Left lung (tissue), 10 donors: ENCODE results near the gene DIAPH2. TPM values are rescaled to one million over a fixed set of nuclear protein-coding genes. Genes with fewer than 3 reads are reported as not detected.

Source experiments
- ATAC-seq: fragments of 200-7000 bp; cut with Tn5 transposase; one replicate; pipeline ENCODE4 v1.9.1; 2020; ENCODE audit warnings: moderate library complexity
- DNase-seq, 4 donors: peaks; one replicate each; pipeline ENCODE4 v3.0.0-alpha.2; 2013 to 2020
- H3K27ac ChIP-seq, 2 donors: fragments of 200-600 bp; sonication (generic) in 1 of 2; one replicate each; pipeline versions ENCODE4 v1.5.0 to v1.8.0; 2020 to 2021
- H3K27me3 ChIP-seq, 2 donors: fragments of 200-600 bp; sonication (generic) in 1 of 2; one replicate each; pipeline versions ENCODE4 v1.5.0 to v1.8.0; 2020 to 2021
- H3K36me3 ChIP-seq, 2 donors: fragments of 200-600 bp; sonication (generic) in 1 of 2; one replicate each; pipeline versions ENCODE4 v1.5.0 to v1.8.0; 2020 to 2021
- H3K4me1 ChIP-seq, 2 donors: fragments of 200-600 bp; one replicate each; pipeline ENCODE4 v1.8.0; 2021
- H3K4me3 ChIP-seq, 2 donors: fragments of 200-600 bp; sonication (generic) in 1 of 2; one replicate each; pipeline versions ENCODE4 v1.5.0 to v1.8.0; 2020 to 2021; ENCODE audit warnings: mild to moderate bottlenecking in 1 of 2
- H3K9me3 ChIP-seq, 2 donors: fragments of 200-600 bp; sonication (generic) in 1 of 2; one replicate each; pipeline versions ENCODE4 v1.5.0 to v1.8.0; 2020 to 2021
- intact Hi-C, 2 donors: fragments of 100-400 bp; cut with DNase I; formaldehyde crosslinking; loops; one replicate each; pipeline versions ENCODE4 v1.11.2 to v1.14.2; 2022
- polyA plus RNA-seq, 6 donors: library from polyadenylated mRNA; unstranded; fragments of 120-200 nt; gene quantifications; one replicate each; pipeline ENCODE4 v1.2.1, GENCODE V29; 2013; ENCODE audit not compliant: insufficient read length in 6 of 6
- total RNA-seq, 2 donors: library from RNA; stranded (reverse); fragmentation: NEBNext Ultra II Directional; extraction: Animal tissue kit (Norgen Biotek cat#: 25700); gene quantifications; one replicate each; pipeline ENCODE4 v1.2.1, GENCODE V29; 2021
- TF ChIP-seq, protein P1 (sequence below), 2 donors: fragments of 200-600 bp; sonication (generic) in 1 of 2; IDR thresholded peaks; one replicate each; pipeline versions ENCODE4 v1.5.0 to v1.8.0; 2021; ENCODE audit warnings: antibody characterized with exemption in 2 of 2
- donor health status: DM: no; HTN: yes; CAD: no.
- donor health status: DM: no; HTN: no; CAD: no.

DIAPH2 gene
- total and polyA plus RNA-seq, 8 donors, result 14.6 to 34.1 (median 16.4) TPM

- DNase-seq, result no peak
- peaks cover 0 to 3% of the 10 kb centered on the region in 2 donors for H3K36me3 ChIP-seq
- H3K4me3 ChIP-seq, result no peak overlapping the region
- H3K9me3 ChIP-seq, result no peaks in the 10 kb centered on the region
- TF ChIP-seq, protein P1, sequence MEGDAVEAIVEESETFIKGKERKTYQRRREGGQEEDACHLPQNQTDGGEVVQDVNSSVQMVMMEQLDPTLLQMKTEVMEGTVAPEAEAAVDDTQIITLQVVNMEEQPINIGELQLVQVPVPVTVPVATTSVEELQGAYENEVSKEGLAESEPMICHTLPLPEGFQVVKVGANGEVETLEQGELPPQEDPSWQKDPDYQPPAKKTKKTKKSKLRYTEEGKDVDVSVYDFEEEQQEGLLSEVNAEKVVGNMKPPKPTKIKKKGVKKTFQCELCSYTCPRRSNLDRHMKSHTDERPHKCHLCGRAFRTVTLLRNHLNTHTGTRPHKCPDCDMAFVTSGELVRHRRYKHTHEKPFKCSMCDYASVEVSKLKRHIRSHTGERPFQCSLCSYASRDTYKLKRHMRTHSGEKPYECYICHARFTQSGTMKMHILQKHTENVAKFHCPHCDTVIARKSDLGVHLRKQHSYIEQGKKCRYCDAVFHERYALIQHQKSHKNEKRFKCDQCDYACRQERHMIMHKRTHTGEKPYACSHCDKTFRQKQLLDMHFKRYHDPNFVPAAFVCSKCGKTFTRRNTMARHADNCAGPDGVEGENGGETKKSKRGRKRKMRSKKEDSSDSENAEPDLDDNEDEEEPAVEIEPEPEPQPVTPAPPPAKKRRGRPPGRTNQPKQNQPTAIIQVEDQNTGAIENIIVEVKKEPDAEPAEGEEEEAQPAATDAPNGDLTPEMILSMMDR (IDR thresholded peaks at IDR 0.05), result no peak
- H3K27me3 ChIP-seq, result no peaks in the 10 kb centered on the region
- H3K4me1 ChIP-seq, result no peaks in the 10 kb centered on the region
- ATAC-seq, result peak; percentile 73
- no peak overlapping the region for H3K27ac ChIP-seq
- intact Hi-C loops, result no loop called here
These were observed 68.1 kb downstream of the DIAPH2 start for GRCh38 chrX:96752781-96753180.

DNA sequence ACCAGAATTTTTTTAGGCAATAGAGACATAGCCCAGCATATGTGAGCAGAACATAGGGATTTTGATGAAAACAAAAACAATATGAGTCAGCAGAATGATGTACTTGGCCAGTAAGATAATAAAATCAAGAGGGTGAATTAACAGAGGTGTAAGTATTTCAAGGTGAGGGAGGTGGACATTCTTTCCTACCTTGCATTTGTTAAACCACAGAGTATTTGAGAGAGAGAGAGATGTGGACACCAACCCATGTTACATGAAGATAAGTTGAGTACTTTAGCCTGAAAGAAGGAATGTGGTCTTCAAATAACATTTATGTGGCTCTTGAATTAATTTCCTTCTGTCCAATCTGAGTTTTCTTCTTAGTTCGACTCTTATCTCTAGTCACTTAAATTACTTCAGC, 68.6 kb downstream of the DIAPH2 start:
- no peak overlapping the region for H3K4me3 ChIP-seq
- H3K36me3 ChIP-seq, result peaks cover 0 to 3% of the 10 kb centered on the region in 2 donors
- H3K27ac ChIP-seq, result no peak overlapping the region
- H3K9me3 ChIP-seq, result no peaks in the 10 kb centered on the region
- intact Hi-C loops, result no loop called here
- TF ChIP-seq, protein P1 (IDR thresholded peaks at IDR 0.05), result no peak
- DNase-seq (no peak), ATAC-seq (peak; percentile 66)
- H3K27me3 ChIP-seq, result no peaks in the 10 kb centered on the region
- no peaks in the 10 kb centered on the region for H3K4me1 ChIP-seq

DNA sequence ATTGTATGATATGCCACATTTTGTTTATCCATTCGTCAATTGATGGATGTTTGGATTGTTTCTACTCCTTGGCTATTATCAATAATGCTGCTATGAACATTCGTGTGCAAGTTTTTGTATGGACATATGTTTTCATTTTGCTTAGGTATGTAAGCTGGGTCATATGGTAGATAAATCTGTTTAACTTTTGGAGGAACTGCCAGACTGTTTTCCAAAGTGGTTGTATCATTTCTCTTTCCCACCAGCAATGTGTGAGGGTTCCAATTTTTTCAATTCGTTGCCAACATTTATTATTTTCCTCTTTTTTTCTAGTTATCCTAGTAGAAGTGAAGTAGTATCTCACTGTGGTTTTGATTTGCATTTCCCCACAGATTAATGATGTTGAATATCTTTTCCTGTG, 71.8 kb downstream of the DIAPH2 start:
- ATAC-seq, result no peak
- peaks cover 0 to 3% of the 10 kb centered on the region in 2 donors for H3K36me3 ChIP-seq
- H3K27me3 ChIP-seq, result no peaks in the 10 kb centered on the region
- H3K4me3 ChIP-seq, result no peak overlapping the region
- H3K27ac ChIP-seq, result no peak overlapping the region
- H3K4me1 ChIP-seq, result no peaks in the 10 kb centered on the region
- TF ChIP-seq, protein P1 (IDR thresholded peaks at IDR 0.05), result no peak
- intact Hi-C loops, result no loop called here
- no peaks in the 10 kb centered on the region for H3K9me3 ChIP-seq
- DNase-seq, result no peak

- no peak overlapping the region for H3K27ac ChIP-seq
- H3K9me3 ChIP-seq, result no peaks in the 10 kb centered on the region
- H3K4me1 ChIP-seq, result no peaks in the 10 kb centered on the region
- no peak for ATAC-seq
- DNase-seq, result no peak
- intact Hi-C loops, result no loop called here
- H3K4me3 ChIP-seq, result no peak overlapping the region
- H3K27me3 ChIP-seq, result no peaks in the 10 kb centered on the region
- TF ChIP-seq, protein P1 (IDR thresholded peaks at IDR 0.05), result no peak
- H3K36me3 ChIP-seq, result no peaks in the 10 kb centered on the region
These were observed 76.9 kb downstream of the DIAPH2 start for GRCh38 chrX:96761566-96761965.

- ATAC-seq (peak; percentile 62), DNase-seq (no peak)
- Histone ChIP-seq H3K27ac (no peak overlapping the region), H3K4me3 (no peak overlapping the region), H3K36me3 (no peaks in the 10 kb centered on the region), H3K27me3 (no peaks in the 10 kb centered on the region), H3K9me3 (no peaks in the 10 kb centered on the region), H3K4me1 (no peaks in the 10 kb centered on the region)
- TF ChIP-seq, protein P1 (IDR thresholded peaks at IDR 0.05), result no peak
- intact Hi-C loops, result no loop called here
These were observed 79.0 kb downstream of the DIAPH2 start for GRCh38 chrX:96763608-96764007.
